HTERT RPE-1 (cell line): Measurements from ENCODE around the gene TUT7.
"Not testable (repeated sequence)": the region's sequence is repeated elsewhere in the genome, so short reads cannot be mapped to it uniquely, and the experiment has no call there.

Source experiments
- in situ Hi-C: fragments of 300-500 bp; cut with MboI; formaldehyde crosslinking; loops from 4 replicates; pipeline ENCODE4 v1.14.3; 2020; ENCODE audit warnings: low sequenced_read_pairs

Gene TUT7

GRCh38 chr9:86354011-86354817 is at the start of gene TUT7:
Gene TUT7, minus strand, starts transcription at chr9:86354410. Its CDS starts 1,211 bp downstream, at chr9:86353199.
- in situ Hi-C loops = no loop called here

GRCh38 chr9:86402591-86402990 is 48.4 kb upstream of the TUT7 start:
- in situ Hi-C loops = no loop called here

- in situ Hi-C loops = no loop called here
Measured at GRCh38 chr9:86396412-86396811, 42.2 kb upstream of the TUT7 start.

GRCh38 chr9:86390184-86390583 is 36.0 kb upstream of the TUT7 start:
- in situ Hi-C loops = not testable (repeated sequence)

- in situ Hi-C loops = no loop called here
Measured at GRCh38 chr9:86389628-86390027, 35.4 kb upstream of the TUT7 start.

- in situ Hi-C loops = no loop called here
Measured at GRCh38 chr9:86387376-86387775, 33.2 kb upstream of the TUT7 start.

- in situ Hi-C loops = not testable (repeated sequence)
Measured at GRCh38 chr9:86383000-86383399, 28.8 kb upstream of the TUT7 start.

- in situ Hi-C loops = no loop called here
Measured at GRCh38 chr9:86376016-86376415, 21.8 kb upstream of the TUT7 start.

GRCh38 chr9:86369810-86370209 is 15.6 kb upstream of the TUT7 start:
- in situ Hi-C loops = no loop called here

GRCh38 chr9:86368871-86369521 is 14.8 kb upstream of the TUT7 start:
- in situ Hi-C loops = no loop called here

GRCh38 chr9:86361176-86361575 is 7.0 kb upstream of the TUT7 start:
- in situ Hi-C loops = no loop called here

- in situ Hi-C loops = no loop called here
Measured at GRCh38 chr9:86359151-86359879, 5.1 kb upstream of the TUT7 start.

- in situ Hi-C loops = no loop called here
Measured at GRCh38 chr9:86356871-86357866, 3.0 kb upstream of the TUT7 start.

- in situ Hi-C loops = no loop called here
Measured at GRCh38 chr9:86355814-86356213, 1.6 kb upstream of the TUT7 start.

- in situ Hi-C loops = no loop called here
Measured at GRCh38 chr9:86354818-86355309, 654 bp upstream of the TUT7 start.

- in situ Hi-C loops = no loop called here
Measured at GRCh38 chr9:86353655-86354010, 577 bp downstream of the TUT7 start.

- in situ Hi-C loops = no loop called here
Measured at GRCh38 chr9:86352440-86353077, 1.7 kb downstream of the TUT7 start.

GRCh38 chr9:86351880-86352279 is 2.3 kb downstream of the TUT7 start:
- in situ Hi-C loops = no loop called here

GRCh38 chr9:86350006-86350760 is 4.0 kb downstream of the TUT7 start:
- in situ Hi-C loops = no loop called here
